MM.1S (cell line): Measurements from ENCODE around the gene GTF2I.

ENCODE experiments used
- DNase-seq: peaks from one replicate; pipeline ENCODE4 v3.0.0-alpha.2; 2015
- H2AFZ ChIP-seq: fragments of 300-600 bp; sonication (generic); 2 replicates; pipeline ENCODE4 v1.6.0; 2016; ENCODE audit warnings: antibody characterized with exemption, low read length
- H3F3A ChIP-seq: fragments of 300-600 bp; sonication (generic); 2 replicates; pipeline ENCODE4 v1.6.1; 2016; ENCODE audit warnings: mild to moderate bottlenecking, antibody characterized with exemption, low read length, moderate library complexity, mixed read lengths; ENCODE audit not compliant: insufficient read depth
- H3K27ac ChIP-seq: fragments of 300-600 bp; sonication (generic); 2 replicates; pipeline ENCODE4 v1.5.1; 2016; ENCODE audit warnings: mild to moderate bottlenecking, low read length
- H3K27me3 ChIP-seq: fragments of 300-600 bp; sonication (generic); replicated peaks from 2 replicates; pipeline ENCODE4 v1.6.0; 2016; ENCODE audit warnings: low read length; ENCODE audit not compliant: insufficient read depth
- H3K36me3 ChIP-seq: fragments of 300-600 bp; sonication (generic); replicated peaks from 2 replicates; pipeline ENCODE4 v1.6.1; 2016; ENCODE audit warnings: mild to moderate bottlenecking, low read length, mixed read lengths; ENCODE audit not compliant: insufficient read depth
- H3K4me1 ChIP-seq: fragments of 300-600 bp; sonication (generic); 2 replicates; pipeline ENCODE4 v1.6.1; 2016; ENCODE audit warnings: low read length, mixed read lengths
- H3K4me2 ChIP-seq: fragments of 300-600 bp; sonication (generic); 2 replicates; pipeline ENCODE4 v1.6.0; 2016; ENCODE audit warnings: low read depth, low read length
- H3K4me3 ChIP-seq: fragments of 300-600 bp; sonication (generic); 2 replicates; pipeline ENCODE4 v1.5.1; 2016; ENCODE audit warnings: low read length, mixed read lengths
- H3K79me2 ChIP-seq: fragments of 300-600 bp; sonication (generic); 2 replicates; pipeline ENCODE4 v1.6.1; 2016; ENCODE audit warnings: mixed run types, low read length, mixed read lengths
- H3K9ac ChIP-seq: fragments of 300-600 bp; sonication (generic); 2 replicates; pipeline ENCODE4 v1.6.1; 2016; ENCODE audit warnings: low read length, mixed read lengths
- H3K9me2 ChIP-seq: fragments of 300-600 bp; sonication (generic); replicated peaks from 2 replicates; pipeline ENCODE4 v1.6.1; 2016; ENCODE audit warnings: mild to moderate bottlenecking, low read length, mixed read lengths; ENCODE audit not compliant: insufficient read depth
- H3K9me3 ChIP-seq: fragments of 300-600 bp; sonication (generic); replicated peaks from 2 replicates; pipeline ENCODE4 v1.6.1; 2016; ENCODE audit warnings: mild to moderate bottlenecking, low read length, mixed read lengths; ENCODE audit not compliant: insufficient read depth
- H4K20me1 ChIP-seq: fragments of 300-600 bp; sonication (generic); 2 replicates; pipeline ENCODE4 v1.6.1; 2016; ENCODE audit warnings: mild to moderate bottlenecking, low read length, moderate library complexity, mixed read lengths; ENCODE audit not compliant: insufficient read depth
- CTCF ChIP-seq: fragments of 300-600 bp; sonication (generic); IDR thresholded peaks from 2 replicates; pipeline ENCODE4 v1.5.1; 2016; ENCODE audit warnings: antibody characterized with exemption, low read length, mixed read lengths
- EZH2 ChIP-seq: fragments of 300-600 bp; sonication (generic); optimal IDR thresholded peaks from 2 replicates; pipeline ENCODE3; 2017; ENCODE audit warnings: low read depth, mild to moderate bottlenecking, antibody characterized with exemption, low read length, mixed read lengths
- EZH2phosphoT487 ChIP-seq: fragments of 300-600 bp; sonication (generic); IDR thresholded peaks from 2 replicates; pipeline ENCODE4 v1.6.1; 2018; ENCODE audit warnings: antibody characterized with exemption, low read length

Gene GTF2I

GRCh38 chr7:74657692-74658177, at the start of gene GTF2I:
Gene GTF2I (plus strand): TSS chr7:74657718. CDS start chr7:74689129, 31,411 bp downstream.
- peak within 1 kb of the TSS; percentile 100 for H3K4me2 ChIP-seq
- peaks cover 50% of the 10 kb centered on the region for H3F3A ChIP-seq
- peak within 1 kb of the TSS; percentile 76 for H3K4me3 ChIP-seq
- H2AFZ ChIP-seq = peak within 1 kb of the TSS; percentile 87
- H3K9ac ChIP-seq = peak within 1 kb of the TSS; percentile 97
- H3K79me2 ChIP-seq = peaks cover 41% of the 10 kb centered on the region
- H3K36me3 ChIP-seq = no peaks in the 10 kb centered on the region
- no peaks in the 10 kb centered on the region; the same call in 1 of the 2 replicates for H3K27me3 ChIP-seq
- no peak for TF ChIP-seq EZH2phosphoT487
- peaks cover 14% of the 10 kb centered on the region for H3K4me1 ChIP-seq
- H3K9me2 ChIP-seq = no peaks in the 10 kb centered on the region
- no peaks in the 10 kb centered on the region for H3K9me3 ChIP-seq
- DNase-seq = no peak
- H4K20me1 ChIP-seq = 0 out of 2 replicates have a peak, but pooled peaks cover 2% of the 10 kb centered on the region
- H3K27ac ChIP-seq = peak within 1 kb of the TSS; percentile 88

GRCh38 chr7:74612015-74612829, 45.3 kb upstream of the GTF2I start:
- Histone ChIP-seq H2AFZ (no peak overlapping the region), H3K79me2 (no peaks in the 10 kb centered on the region), H3K9me2 (no peaks in the 10 kb centered on the region), H3K4me1 (no peaks in the 10 kb centered on the region), H3K36me3 (no peaks in the 10 kb centered on the region), H3K4me2 (no peak overlapping the region), H3K27ac (no peak overlapping the region), H3K27me3 (no peaks in the 10 kb centered on the region), H4K20me1 (no peaks in the 10 kb centered on the region), H3K9me3 (no peaks in the 10 kb centered on the region), H3F3A (no peaks in the 10 kb centered on the region), H3K9ac (no peak overlapping the region), H3K4me3 (no peak overlapping the region)
- DNase-seq = no peak
- TF ChIP-seq EZH2 (no peak), EZH2phosphoT487 (no peak), CTCF (no peak)

- no peak for TF ChIP-seq CTCF
- TF ChIP-seq EZH2phosphoT487 = no peak
- TF ChIP-seq EZH2 = no peak
- no peak overlapping the region for H3K4me2 ChIP-seq
- H3K79me2 ChIP-seq = no peaks in the 10 kb centered on the region
- H3F3A ChIP-seq = no peaks in the 10 kb centered on the region
- no peak overlapping the region for H3K4me3 ChIP-seq
- H3K9me3 ChIP-seq = no peaks in the 10 kb centered on the region
- H3K9me2 ChIP-seq = no peaks in the 10 kb centered on the region
- H2AFZ ChIP-seq = no peak overlapping the region
- no peaks in the 10 kb centered on the region; the same call in 1 of the 2 replicates for H3K4me1 ChIP-seq
- no peaks in the 10 kb centered on the region for H3K36me3 ChIP-seq
- no peak overlapping the region for H3K27ac ChIP-seq
- no peak overlapping the region for H3K9ac ChIP-seq
- DNase-seq = peak; percentile 16
- H3K27me3 ChIP-seq = no peaks in the 10 kb centered on the region
- no peaks in the 10 kb centered on the region for H4K20me1 ChIP-seq
Observed at GRCh38 chr7:74615933-74616780, 41.4 kb upstream of the GTF2I start.
